Smooth muscle cell (in vitro differentiated cells): ENCODE data around the gene FAT3. TPM values are rescaled to one million over a fixed set of nuclear protein-coding genes. Genes with fewer than 3 reads are reported as not detected.

Experiments
- DNase-seq: peaks from one replicate; lab custom pipeline; 2025; ENCODE audit not compliant: unreplicated experiment; lab: John Stamatoyannopoulos, UW
- H2AFZ ChIP-seq: fragments of 200-600 bp; sonication (generic); 2 replicates; pipeline ENCODE4 v1.6.0; 2016; ENCODE audit warnings: antibody characterized with exemption, low read depth, mild to moderate bottlenecking
- H3F3A ChIP-seq: fragments of 200-600 bp; sonication (generic); 2 replicates; pipeline ENCODE4 v1.6.0; 2017; ENCODE audit warnings: antibody characterized with exemption, low read depth
- H3K27ac ChIP-seq: fragments of 200-600 bp; sonication (generic); 2 replicates; pipeline ENCODE4 v1.5.1; 2016; ENCODE audit warnings: low read depth, mild to moderate bottlenecking
- H3K27me3 ChIP-seq: fragments of 200-600 bp; sonication (generic); 2 replicates; pipeline ENCODE4 v1.6.1; 2016; ENCODE audit warnings: low read depth, mild to moderate bottlenecking
- H3K36me3 ChIP-seq: fragments of 200-600 bp; sonication (generic); 2 replicates; pipeline ENCODE4 v1.5.1; 2016; ENCODE audit warnings: low read depth
- H3K4me1 ChIP-seq: fragments of 200-600 bp; sonication (generic); 2 replicates; pipeline ENCODE4 v1.5.1; 2016; ENCODE audit warnings: low read depth
- H3K4me2 ChIP-seq: fragments of 200-600 bp; sonication (generic); 2 replicates; pipeline ENCODE4 v1.6.0; 2016; ENCODE audit warnings: mild to moderate bottlenecking
- H3K4me3 ChIP-seq: fragments of 200-600 bp; sonication (generic); 2 replicates; pipeline ENCODE4 v1.5.1; 2016; ENCODE audit warnings: mild to moderate bottlenecking
- H3K79me2 ChIP-seq: fragments of 200-600 bp; sonication (generic); 2 replicates; pipeline ENCODE4 v1.6.0; 2016; ENCODE audit warnings: low read depth, mild to moderate bottlenecking
- H3K9ac ChIP-seq: fragments of 200-600 bp; sonication (generic); 2 replicates; pipeline ENCODE4 v1.6.0; 2016; ENCODE audit warnings: low read depth
- H3K9me3 ChIP-seq: fragments of 200-600 bp; sonication (generic); replicated peaks from 2 replicates; pipeline ENCODE4 v1.5.1; 2016; ENCODE audit warnings: low read depth
- H4K20me1 ChIP-seq: fragments of 200-600 bp; sonication (generic); 2 replicates; pipeline ENCODE4 v1.6.0; 2016; ENCODE audit warnings: low read depth
- CTCF ChIP-seq: fragments of 200-600 bp; sonication (generic); IDR thresholded peaks from 2 replicates; pipeline ENCODE4 v1.5.1; 2017; ENCODE audit warnings: borderline replicate concordance, mild to moderate bottlenecking, antibody characterized with exemption; ENCODE audit not compliant: insufficient read depth, poor library complexity, severe bottlenecking
- WGBS: methylation state at CpG from one replicate; pipeline ENCODE4 v1.1.7; 2016; ENCODE audit warnings: low lambda C conversion rate; 5-methylcytosine and 5-hydroxymethylcytosine counted together
- polyA plus RNA-seq: library from polyadenylated mRNA; unstranded; fragments of >200 nt; fragmentation: Nextera tagmentation; extraction: Ambion mirVana; gene quantifications from 2 replicates; pipeline ENCODE4 v1.2.1, GENCODE V29; 2016
- total RNA-seq: library from RNA; depleted of rRNA; stranded (reverse); fragments of >200 nt; gene quantifications from 2 replicates; pipeline ENCODE4 v1.2.3, GENCODE V29; 2014

The FAT3 gene
- total and polyA plus RNA-seq, 2 experiments from 2014 or later = 0.03 to 2.5 TPM

DNA sequence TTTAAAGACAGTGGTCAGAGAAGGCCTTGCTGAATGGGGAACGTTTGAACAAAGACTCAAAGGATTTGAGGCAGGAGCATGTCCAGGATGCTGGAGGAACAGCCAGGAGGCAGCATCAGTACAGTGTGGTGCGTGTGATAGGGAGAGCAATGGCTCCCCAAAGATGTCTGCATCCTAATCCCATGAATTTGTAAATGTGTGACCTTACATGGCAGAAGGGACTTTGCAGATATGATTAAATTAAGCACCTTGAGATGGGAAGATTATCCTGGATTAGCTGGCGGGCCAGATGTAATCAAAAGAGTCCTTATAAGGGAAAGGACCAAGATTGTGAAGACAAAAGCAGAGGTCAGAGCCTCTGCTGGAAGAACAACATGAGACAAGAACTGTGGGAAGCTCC, 24.6 kb upstream of the FAT3 start:
- no peak overlapping the region for H3K4me2 ChIP-seq
- no peak overlapping the region for H3K27ac ChIP-seq
- no peaks in the 10 kb centered on the region for H3K79me2 ChIP-seq
- no peaks in the 10 kb centered on the region for H3K36me3 ChIP-seq
- no peaks in the 10 kb centered on the region for H3K4me1 ChIP-seq
- DNase-seq = no peak
- H4K20me1 ChIP-seq = no peaks in the 10 kb centered on the region
- no peaks in the 10 kb centered on the region for H3F3A ChIP-seq
- no peak for TF ChIP-seq CTCF
- H3K27me3 ChIP-seq = no peaks in the 10 kb centered on the region
- no peak overlapping the region for H3K4me3 ChIP-seq
- H3K9me3 ChIP-seq = no peaks in the 10 kb centered on the region
- 66% methylated on average over 3 of the region's 3 CpGs for WGBS
- H3K9ac ChIP-seq = no peak overlapping the region
- H2AFZ ChIP-seq = no peak overlapping the region

DNA sequence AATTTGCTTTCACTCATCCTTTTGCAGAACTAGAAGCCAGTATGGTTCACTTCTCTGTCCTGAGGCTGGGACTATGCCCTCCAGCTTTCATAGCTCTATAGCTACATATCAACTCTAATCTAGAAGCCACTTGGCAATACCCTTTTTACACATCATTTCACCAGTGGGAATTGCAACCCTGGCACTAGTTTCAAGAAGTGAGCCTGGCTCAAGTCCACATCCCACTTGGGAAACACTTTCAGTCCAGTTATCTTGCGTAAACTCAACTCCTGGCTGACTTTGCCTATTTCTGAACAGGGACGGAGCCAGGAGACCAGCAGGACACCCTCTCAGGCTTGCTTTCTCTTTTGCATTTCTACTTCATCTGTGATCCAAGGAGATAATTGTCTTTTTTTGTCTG, 19.9 kb upstream of the FAT3 start:
- H3F3A ChIP-seq = no peaks in the 10 kb centered on the region
- H3K4me1 ChIP-seq = no peaks in the 10 kb centered on the region
- no peak for DNase-seq
- H3K9me3 ChIP-seq = no peaks in the 10 kb centered on the region
- H3K27me3 ChIP-seq = no peaks in the 10 kb centered on the region
- H2AFZ ChIP-seq = no peak overlapping the region
- TF ChIP-seq CTCF = no peak
- WGBS = 47% methylated on average over 2 of the region's 2 CpGs
- H4K20me1 ChIP-seq = no peaks in the 10 kb centered on the region
- no peaks in the 10 kb centered on the region for H3K79me2 ChIP-seq
- H3K4me2 ChIP-seq = no peak overlapping the region
- H3K4me3 ChIP-seq = no peak overlapping the region
- no peaks in the 10 kb centered on the region for H3K36me3 ChIP-seq
- no peak overlapping the region for H3K9ac ChIP-seq
- no peak overlapping the region for H3K27ac ChIP-seq

GRCh38 chr11:92206441-92206840, 18.2 kb upstream of the FAT3 start:
- Histone ChIP-seq H3F3A (no peaks in the 10 kb centered on the region), H3K4me2 (no peak overlapping the region), H3K4me3 (no peak overlapping the region), H4K20me1 (no peaks in the 10 kb centered on the region), H3K9ac (no peak overlapping the region), H3K79me2 (no peaks in the 10 kb centered on the region), H3K36me3 (no peaks in the 10 kb centered on the region), H2AFZ (no peak overlapping the region), H3K4me1 (no peaks in the 10 kb centered on the region), H3K9me3 (no peaks in the 10 kb centered on the region), H3K27ac (no peak overlapping the region), H3K27me3 (no peaks in the 10 kb centered on the region)
- TF ChIP-seq CTCF = no peak
- no peak for DNase-seq
- 73% methylated on average over 2 of the region's 2 CpGs for WGBS

DNA sequence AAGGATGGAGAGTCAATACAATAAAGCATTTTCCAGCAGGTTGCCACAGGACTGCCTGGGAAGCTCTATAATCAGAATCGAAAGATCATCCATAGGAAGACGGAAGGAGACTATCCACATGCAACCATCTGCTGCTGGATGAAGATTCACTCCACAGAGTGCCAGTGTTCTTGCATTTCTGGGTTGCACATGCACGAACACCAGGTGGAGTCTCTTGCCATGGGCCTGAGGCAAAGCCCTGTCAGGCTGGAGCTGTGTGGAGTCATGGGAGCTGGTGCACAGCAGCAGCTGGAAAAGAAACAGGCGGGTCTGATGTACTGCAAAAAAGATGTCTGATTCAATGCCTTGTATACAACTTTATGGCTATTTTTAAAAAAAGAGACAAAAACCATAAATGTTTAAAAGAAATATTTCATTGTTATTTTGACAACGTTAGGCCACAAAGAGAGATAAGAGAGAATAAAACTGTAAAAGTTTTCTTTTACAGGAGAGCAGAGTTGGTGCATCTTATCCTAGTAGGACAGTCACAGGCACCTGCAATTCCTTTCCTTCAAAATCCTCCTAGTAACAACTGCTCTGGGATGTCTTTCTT, 12.9 kb upstream of the FAT3 start:
- no peaks in the 10 kb centered on the region for H3K36me3 ChIP-seq
- no peaks in the 10 kb centered on the region for H3K4me1 ChIP-seq
- TF ChIP-seq CTCF = peak; percentile 25
- H3K4me3 ChIP-seq = no peak overlapping the region
- H3K27me3 ChIP-seq = no peaks in the 10 kb centered on the region
- H4K20me1 ChIP-seq = no peaks in the 10 kb centered on the region
- no peaks in the 10 kb centered on the region for H3F3A ChIP-seq
- 79% methylated on average over 5 of the region's 5 CpGs for WGBS
- H3K79me2 ChIP-seq = no peaks in the 10 kb centered on the region
- no peak overlapping the region for H3K4me2 ChIP-seq
- no peak overlapping the region for H3K9ac ChIP-seq
- H3K27ac ChIP-seq = no peak overlapping the region
- H3K9me3 ChIP-seq = no peaks in the 10 kb centered on the region
- DNase-seq = no peak
- no peak overlapping the region for H2AFZ ChIP-seq
